RWPE2 (cell line): Measurements from ENCODE around the gene CERS6.

ENCODE experiments used
- ATAC-seq: fragments of 200-7000 bp; cut with Tn5 transposase; 3 replicates; pipeline ENCODE4 v1.9.1; 2021; ENCODE audit warnings: low read depth
- DNase-seq: peaks from one replicate; pipeline ENCODE4 v3.0.0-alpha.2; 2020; ENCODE audit warnings: low spot score
- H3K27ac ChIP-seq: fragments of 450-650 bp; 2 replicates; pipeline ENCODE4 v1.5.1; 2017; ENCODE audit warnings: mild to moderate bottlenecking; ENCODE audit not compliant: poor library complexity, severe bottlenecking
- H3K27me3 ChIP-seq: fragments of 250-450 bp; sonication (Bioruptor Pico); 2 replicates; pipeline ENCODE4 v1.5.1; 2021; ENCODE audit warnings: mild to moderate bottlenecking, moderate library complexity; ENCODE audit not compliant: insufficient read depth, poor library complexity, severe bottlenecking
- H3K36me3 ChIP-seq: fragments of 250-450 bp; sonication (Bioruptor Pico); 2 replicates; pipeline ENCODE4 v1.5.1; 2020; ENCODE audit warnings: low read depth, mild to moderate bottlenecking, moderate library complexity
- H3K4me1 ChIP-seq: fragments of 250-450 bp; sonication (Bioruptor Pico); 2 replicates; pipeline ENCODE4 v1.5.1; 2021; ENCODE audit warnings: mild to moderate bottlenecking, moderate library complexity; ENCODE audit not compliant: insufficient read depth, poor library complexity, severe bottlenecking
- H3K4me3 ChIP-seq: fragments of 250-450 bp; sonication (Bioruptor Pico); 2 replicates; pipeline ENCODE4 v1.5.1; 2021; ENCODE audit warnings: mild to moderate bottlenecking, moderate library complexity; ENCODE audit not compliant: severe bottlenecking
- H3K9me3 ChIP-seq: fragments of 250-450 bp; sonication (Bioruptor Pico); 2 replicates; pipeline ENCODE4 v1.5.1; 2021; ENCODE audit warnings: mild to moderate bottlenecking, moderate library complexity; ENCODE audit not compliant: severe bottlenecking
- CTCF ChIP-seq: fragments of 450-650 bp; IDR thresholded peaks from one replicate; pipeline ENCODE4 v1.5.1; 2017; ENCODE audit warnings: mild to moderate bottlenecking, moderate library complexity; ENCODE audit not compliant: poor library complexity, severe bottlenecking

CERS6 gene

GRCh38 chr2:168539945-168540344 lies 83.9 kb downstream of the CERS6 start:
- no peak overlapping the region for H3K4me3 ChIP-seq
- H3K9me3 ChIP-seq: peaks cover 6% of the 10 kb centered on the region
- no peak for TF ChIP-seq CTCF
- H3K27me3 ChIP-seq: no peaks in the 10 kb centered on the region
- H3K4me1 ChIP-seq: peaks cover 17% of the 10 kb centered on the region
- no peak overlapping the region for H3K27ac ChIP-seq
- DNase-seq (no peak), ATAC-seq (no peak)
- H3K36me3 ChIP-seq: no peaks in the 10 kb centered on the region

- Histone ChIP-seq H3K4me1 (peaks cover 24% of the 10 kb centered on the region), H3K4me3 (no peak overlapping the region), H3K9me3 (peaks cover 6% of the 10 kb centered on the region), H3K36me3 (no peaks in the 10 kb centered on the region), H3K27me3 (no peaks in the 10 kb centered on the region), H3K27ac (no peak overlapping the region)
- no peak for ATAC-seq
- TF ChIP-seq CTCF: no peak
- no peak for DNase-seq
Observed at GRCh38 chr2:168541858-168542257, 85.8 kb downstream of the CERS6 start.

- Histone ChIP-seq H3K4me3 (no peak overlapping the region), H3K36me3 (no peaks in the 10 kb centered on the region; the same call in 1 of the 2 replicates), H3K4me1 (peaks cover 22% of the 10 kb centered on the region), H3K27me3 (no peaks in the 10 kb centered on the region), H3K9me3 (peaks cover 6% of the 10 kb centered on the region), H3K27ac (no peak overlapping the region)
- no peak for TF ChIP-seq CTCF
- DNase-seq: no peak
- ATAC-seq: no peak
Observed at GRCh38 chr2:168543037-168543436, 87.0 kb downstream of the CERS6 start.

GRCh38 chr2:168543935-168544334 lies 87.9 kb downstream of the CERS6 start:
- no peak for TF ChIP-seq CTCF
- Histone ChIP-seq H3K27ac (peak overlapping the region; percentile 91), H3K36me3 (no peaks in the 10 kb centered on the region; the same call in 1 of the 2 replicates), H3K4me1 (peaks cover 22% of the 10 kb centered on the region), H3K9me3 (peaks cover 6% of the 10 kb centered on the region), H3K4me3 (no peak overlapping the region), H3K27me3 (no peaks in the 10 kb centered on the region)
- no peak for DNase-seq
- ATAC-seq: no peak

- DNase-seq (peak; percentile 75), ATAC-seq (peak; percentile 100)
- Histone ChIP-seq H3K4me1 (peaks cover 22% of the 10 kb centered on the region), H3K36me3 (no peaks in the 10 kb centered on the region; the same call in 1 of the 2 replicates), H3K27ac (peak overlapping the region; percentile 91), H3K9me3 (no peaks in the 10 kb centered on the region), H3K4me3 (no peak overlapping the region), H3K27me3 (no peaks in the 10 kb centered on the region)
- no peak for TF ChIP-seq CTCF
Observed at GRCh38 chr2:168545439-168546082, 89.5 kb downstream of the CERS6 start.
